ENCODE measurements around the gene RNPC3.

GRCh38 chr1:103520822-103521221, 4.7 kb upstream of the RNPC3 start:
- TF ChIP-seq EZH2phosphoT487 (IDR thresholded peaks at IDR 0.05; ENCODE audit: insufficient read depth, low read depth) (no peak), EZH2 (IDR thresholded peaks at IDR 0.05; ENCODE audit: insufficient read depth, poor library complexity, severe bottlenecking) (no peak)

Measured in GM23248 (cell line).